ENCODE data around the gene MYO18A. TPM values are rescaled to one million over a fixed set of nuclear protein-coding genes. Genes with fewer than 3 reads are reported as not detected.

The MYO18A gene
- total RNA-seq, 1 experiment from 2014 or later, result 10.6 TPM

DNA sequence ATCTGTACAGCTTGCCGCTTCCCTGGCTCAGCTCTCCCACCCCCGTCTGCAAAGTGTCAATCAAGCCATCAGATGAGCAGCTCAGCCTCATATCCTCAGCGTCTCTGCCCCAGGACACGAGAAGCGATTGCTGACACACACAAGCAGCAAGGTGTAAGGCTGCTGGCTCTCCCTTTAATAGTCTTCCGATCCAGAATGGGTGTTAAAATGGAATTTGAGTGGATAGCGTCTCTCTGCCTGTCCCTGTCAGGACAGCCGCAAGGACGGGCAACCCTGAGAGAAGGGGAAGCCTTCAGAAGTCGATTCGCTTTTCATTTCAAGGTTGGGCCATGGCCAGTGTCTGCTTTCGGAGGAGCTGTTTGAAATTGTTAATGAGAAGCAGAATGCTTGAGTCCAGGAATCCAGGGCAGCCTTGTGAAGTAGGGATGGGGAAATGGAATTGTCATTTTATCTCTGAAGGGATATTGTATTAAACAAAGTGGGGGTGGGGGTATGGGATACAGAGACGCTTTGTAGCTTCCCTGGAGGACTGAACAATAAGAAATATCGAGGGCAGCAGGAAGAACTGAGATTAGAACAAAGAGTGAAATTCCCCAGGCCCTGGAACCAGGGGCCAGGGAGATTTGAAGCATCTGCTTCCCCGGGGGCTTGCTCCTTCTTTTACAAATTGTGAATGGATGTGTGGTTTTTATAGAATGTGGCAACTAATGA is 142.0 kb downstream of the MYO18A start:
- DNase-seq (ENCODE audit: extremely low read depth, low read depth), result no peak

DNA sequence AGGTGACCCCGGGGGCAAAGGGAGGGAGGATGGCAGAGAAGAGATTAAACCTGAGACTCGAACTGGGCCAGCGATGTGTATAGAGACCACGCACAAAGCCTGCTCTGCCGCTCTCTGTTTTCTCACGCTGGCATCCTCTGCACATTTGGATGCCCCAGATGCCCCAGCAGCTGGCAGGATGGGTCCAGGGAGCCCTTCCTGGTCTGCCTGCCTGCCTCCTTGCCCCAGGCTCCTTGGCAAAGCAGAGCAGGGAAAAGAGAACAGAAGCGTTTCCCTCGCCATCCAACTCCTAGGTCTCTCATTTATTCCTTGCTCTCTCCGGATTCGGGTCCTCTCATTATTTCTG is 142.5 kb downstream of the MYO18A start:
- no peak for DNase-seq (ENCODE audit: extremely low read depth, low read depth)

DNA sequence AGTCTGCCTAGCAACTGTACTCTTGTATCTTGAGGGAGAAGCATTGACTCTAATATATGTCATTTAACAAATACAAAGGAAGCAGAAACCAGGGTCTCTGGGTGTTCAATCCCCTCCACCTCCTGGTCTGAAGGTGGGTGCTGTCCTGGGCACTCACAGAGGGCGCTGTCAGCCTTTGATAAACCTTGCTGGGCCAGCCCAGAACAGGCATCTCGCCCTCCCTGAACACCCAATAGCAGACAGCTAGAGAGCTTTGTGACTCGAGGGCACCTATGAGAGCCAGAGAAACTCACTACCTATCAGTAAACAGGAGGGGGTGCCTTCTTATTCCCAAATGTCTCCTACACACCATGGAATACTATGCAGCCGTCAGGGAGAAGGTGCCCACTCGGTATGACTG is 143.6 kb downstream of the MYO18A start:
- DNase-seq (ENCODE audit: extremely low read depth, low read depth), result no peak

DNA sequence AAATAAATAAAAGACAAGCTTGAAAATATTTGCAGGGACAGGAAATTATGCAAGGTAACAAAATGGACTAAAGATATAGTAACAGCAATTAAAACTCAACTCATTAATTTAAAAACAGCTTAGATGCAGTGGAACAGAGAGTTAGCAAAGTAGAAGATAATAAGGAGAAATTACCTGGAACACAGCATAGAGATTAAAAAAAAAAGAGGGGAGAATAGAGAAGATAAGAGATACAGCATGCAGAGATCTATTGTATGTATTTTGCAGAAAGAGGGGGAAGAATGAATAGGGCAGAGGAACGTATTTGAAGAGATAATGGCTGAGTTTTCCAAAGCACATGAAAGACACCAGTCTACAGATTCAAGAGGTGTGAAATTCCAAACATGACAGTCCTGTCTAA is 145.7 kb downstream of the MYO18A start:
- DNase-seq (ENCODE audit: extremely low read depth, low read depth), result no peak

DNA sequence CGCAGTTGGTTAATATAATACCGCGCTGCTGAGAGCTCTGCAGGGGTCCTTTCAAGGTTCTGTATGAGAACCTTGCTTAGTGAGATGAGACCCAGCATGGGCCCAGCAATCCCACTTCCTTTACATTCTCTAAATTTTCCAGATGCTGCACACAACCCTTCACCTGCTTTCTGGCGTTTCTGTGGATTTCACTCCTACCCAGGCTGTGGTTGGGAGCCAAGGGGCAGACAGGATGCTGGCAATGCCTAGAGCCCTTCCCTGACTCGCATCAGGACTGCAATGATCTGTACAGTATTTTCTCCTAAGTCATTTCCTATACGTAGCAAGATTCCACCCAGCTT is 147.4 kb downstream of the MYO18A start:
- no peak for DNase-seq (ENCODE audit: extremely low read depth, low read depth)

GRCh38 chr17:29032013-29032856 is 148.0 kb downstream of the MYO18A start:
- no peak for DNase-seq (ENCODE audit: extremely low read depth, low read depth)

- no peak for DNase-seq (ENCODE audit: extremely low read depth, low read depth)
These were observed 148.7 kb downstream of the MYO18A start for GRCh38 chr17:29031488-29031887.

GRCh38 chr17:29024316-29024952 is 155.8 kb downstream of the MYO18A start:
- DNase-seq (ENCODE audit: extremely low read depth, low read depth), result no peak

DNA sequence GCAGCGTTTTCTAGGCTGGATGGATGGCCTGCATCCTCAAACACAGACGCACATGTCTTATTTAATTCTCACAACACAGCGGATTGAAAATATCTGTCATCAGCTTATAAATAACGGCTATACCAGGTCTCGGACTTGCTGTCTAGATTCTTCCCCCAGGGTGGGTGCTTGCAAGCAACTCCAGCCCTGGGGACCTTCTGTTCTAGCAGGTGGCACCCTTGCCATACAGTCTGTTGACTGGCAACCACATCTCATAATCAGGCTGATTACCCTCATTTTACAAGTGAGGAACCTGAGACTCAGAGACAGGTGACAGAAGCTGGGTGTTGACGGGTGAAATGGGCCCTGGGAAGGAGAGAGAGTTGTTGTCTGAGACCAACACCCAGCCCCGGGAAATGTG is 158.1 kb downstream of the MYO18A start:
- DNase-seq (ENCODE audit: extremely low read depth, low read depth), result no peak

DNA sequence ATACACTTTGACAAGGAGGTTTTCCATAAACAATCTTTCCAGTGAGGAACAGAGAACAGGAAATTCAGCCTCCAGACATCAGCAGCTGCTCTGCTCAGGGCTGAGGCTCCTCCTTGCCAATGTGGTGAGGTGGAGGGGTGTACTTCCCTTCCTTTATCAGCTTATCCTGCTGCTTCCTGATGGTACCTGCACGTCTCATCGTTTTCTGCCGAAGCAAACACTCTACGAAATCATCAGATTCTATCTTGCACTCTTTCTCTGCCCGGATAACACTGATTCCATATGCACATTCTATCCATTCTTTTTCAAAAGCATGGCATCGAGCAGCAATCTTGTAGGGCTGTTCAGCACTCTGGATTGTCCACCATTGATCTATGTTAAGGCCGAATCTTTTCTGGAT is 159.0 kb downstream of the MYO18A start:
- DNase-seq (ENCODE audit: extremely low read depth, low read depth), result no peak

Other genes with a start within 250 kb of the MYO18A start
- gene PHF12, start 228.9 kb downstream of the MYO18A start, total RNA-seq (2014; rRNA removed; shearing (Covaris generic)), result 13.9 and 14.7 TPM in 2 replicates
- not detected in 2 replicates for gene SEZ6, start 174.4 kb downstream of the MYO18A start, total RNA-seq (2014; rRNA removed; shearing (Covaris generic))
- gene PIPOX, start 137.3 kb downstream of the MYO18A start, total RNA-seq (2014; rRNA removed; shearing (Covaris generic)), result 0.35 and 0.62 TPM in 2 replicates
- gene CRYBA1, start 66.5 kb upstream of the MYO18A start, total RNA-seq (2014; rRNA removed; shearing (Covaris generic)), result not detected in 2 replicates
- gene NUFIP2, start 113.8 kb upstream of the MYO18A start, total RNA-seq (2014; rRNA removed; shearing (Covaris generic)), result 74.0 and 90.3 TPM in 2 replicates
- gene TAOK1, start 210.0 kb upstream of the MYO18A start, total RNA-seq (2014; rRNA removed; shearing (Covaris generic)), result 43.8 and 50.6 TPM in 2 replicates